ENCODE results near the gene GALNTL6.
"Not testable (repeated sequence)": the region's sequence is repeated elsewhere in the genome, so short reads cannot be mapped to it uniquely, and the experiment has no call there.

GALNTL6 gene

DNA sequence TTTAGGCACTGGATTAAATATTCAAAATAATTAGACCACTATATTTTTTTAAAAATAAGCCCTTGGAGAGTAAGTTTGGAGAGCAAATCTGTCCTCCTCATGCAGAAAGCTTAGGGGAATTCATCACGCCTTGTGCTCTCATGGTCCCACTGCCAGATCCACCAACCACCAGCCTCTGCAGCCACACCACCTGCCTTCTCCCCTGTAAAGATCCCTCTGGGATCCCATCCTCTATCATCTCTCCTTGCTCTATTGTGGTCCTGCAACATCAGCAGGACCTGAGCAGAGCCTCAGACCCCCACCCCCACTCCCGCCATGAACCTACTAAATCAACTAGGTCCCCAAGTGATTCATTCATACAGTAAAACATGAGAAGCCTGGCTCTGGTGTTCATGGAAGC lies 872.8 kb downstream of the GALNTL6 start:
- DNase-seq, result no peak

DNA sequence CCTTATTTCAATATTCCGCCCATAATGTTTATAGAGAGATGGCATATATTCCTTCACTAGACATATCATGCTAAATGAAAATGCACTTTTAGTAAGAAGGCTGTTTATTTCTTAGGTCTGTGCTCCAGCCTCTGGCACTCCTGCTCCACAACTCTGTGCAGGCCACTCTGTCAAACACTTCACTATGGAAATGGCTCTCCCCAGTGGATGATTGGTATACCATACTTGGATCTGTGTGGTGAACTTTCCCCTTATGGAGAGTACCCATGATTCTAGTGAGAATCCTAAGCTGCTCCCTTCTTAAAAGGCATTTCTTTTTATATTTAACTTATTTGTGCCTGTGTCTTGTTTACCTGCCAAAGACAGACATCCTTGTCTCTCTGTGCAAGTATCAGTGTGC lies 875.3 kb downstream of the GALNTL6 start:
- DNase-seq, result no peak

DNA sequence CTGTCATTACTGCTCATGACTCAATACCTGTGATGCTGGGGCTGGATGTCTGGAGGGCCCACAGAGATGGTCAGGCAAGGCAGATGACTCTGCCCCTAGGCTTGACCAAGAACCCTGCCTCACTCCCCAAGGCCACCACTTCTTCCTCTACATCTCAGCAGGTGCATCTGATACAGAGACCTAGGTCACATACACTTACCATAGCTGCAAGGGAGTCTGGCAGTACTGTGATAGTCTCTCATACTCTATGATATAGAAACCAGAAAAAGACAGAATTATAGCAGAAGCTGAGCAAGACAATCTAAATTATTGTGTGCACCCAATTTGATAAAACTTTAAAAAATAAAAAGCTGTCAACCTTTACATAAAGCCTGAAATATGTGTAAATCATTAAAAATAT lies 878.3 kb downstream of the GALNTL6 start:
- DNase-seq, result no peak

DNA sequence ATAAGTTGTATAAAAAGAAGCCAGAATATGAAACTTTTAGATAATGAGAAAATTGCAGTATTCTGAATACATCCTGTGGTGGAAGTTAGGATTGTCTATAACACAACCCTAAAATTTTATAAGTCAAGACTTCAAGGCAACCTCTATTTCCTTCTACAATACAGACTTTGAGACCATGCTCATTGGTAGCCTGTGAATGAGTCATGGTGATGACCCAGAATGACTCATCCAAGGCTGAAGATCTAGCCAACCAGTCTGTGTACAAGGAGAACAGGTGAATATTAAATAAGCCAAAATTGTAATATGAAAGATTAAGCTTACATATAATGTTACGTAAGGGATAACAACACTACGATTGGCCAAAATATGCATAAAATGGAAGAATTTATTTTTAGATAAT lies 879.5 kb downstream of the GALNTL6 start:
- no peak for DNase-seq

DNA sequence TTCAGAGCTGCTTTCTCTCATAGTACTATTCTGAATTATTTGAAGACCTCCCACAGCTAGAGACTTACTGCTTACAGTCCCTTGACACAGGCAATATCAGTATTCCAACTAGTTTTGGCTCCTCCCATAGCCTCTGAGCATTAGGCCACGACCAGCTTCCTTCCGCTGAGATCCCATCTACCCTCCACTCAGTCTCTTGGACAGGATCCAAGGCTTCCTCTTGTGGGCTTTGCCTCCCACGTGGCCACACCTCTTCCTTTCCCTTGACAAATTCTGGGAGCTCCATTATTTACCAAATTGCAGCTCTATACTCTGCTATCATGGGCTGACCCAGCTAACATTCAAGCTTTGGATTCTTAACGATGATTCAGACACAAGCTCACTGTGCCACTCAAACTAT lies 885.1 kb downstream of the GALNTL6 start:
- DNase-seq, result no peak

DNA sequence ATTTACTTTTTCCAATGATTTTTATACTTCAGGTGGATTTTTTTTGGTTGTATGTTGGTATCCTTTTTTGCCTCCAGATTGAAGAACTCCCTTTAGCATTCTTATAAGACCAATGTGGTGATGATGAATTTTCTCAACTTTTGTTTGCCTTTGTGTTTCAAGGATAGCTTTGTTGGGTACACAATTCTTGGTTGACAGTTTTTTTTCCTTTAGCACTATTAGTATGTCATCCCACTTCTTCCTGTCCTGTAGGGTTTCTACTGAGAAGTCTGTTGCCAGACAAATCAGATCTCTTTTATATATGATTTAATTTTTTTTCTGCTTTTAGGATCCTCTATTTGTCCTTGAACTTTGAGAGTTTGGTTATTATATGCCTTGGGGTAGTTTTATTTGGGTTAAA lies 892.4 kb downstream of the GALNTL6 start:
- DNase-seq, result no peak

DNA sequence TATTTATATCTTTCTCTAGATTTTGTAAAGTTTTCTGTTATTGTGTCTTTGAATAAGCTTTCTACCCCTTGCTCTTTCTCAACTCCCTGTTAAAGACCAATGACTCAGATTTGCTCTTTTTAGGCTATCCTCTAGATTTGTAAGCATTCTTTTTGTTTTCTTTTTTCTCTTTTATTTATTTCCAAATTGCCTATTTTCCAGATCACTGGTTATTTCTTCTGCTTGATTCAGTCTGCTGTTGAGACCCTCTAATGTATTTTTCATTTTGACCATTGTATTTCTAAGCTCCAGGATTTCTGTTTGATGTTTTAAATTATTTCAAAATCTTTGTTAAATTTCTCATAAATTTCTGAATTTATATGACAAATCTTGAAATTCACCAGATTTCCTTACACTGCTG lies 892.8 kb downstream of the GALNTL6 start:
- no peak for DNase-seq

DNA sequence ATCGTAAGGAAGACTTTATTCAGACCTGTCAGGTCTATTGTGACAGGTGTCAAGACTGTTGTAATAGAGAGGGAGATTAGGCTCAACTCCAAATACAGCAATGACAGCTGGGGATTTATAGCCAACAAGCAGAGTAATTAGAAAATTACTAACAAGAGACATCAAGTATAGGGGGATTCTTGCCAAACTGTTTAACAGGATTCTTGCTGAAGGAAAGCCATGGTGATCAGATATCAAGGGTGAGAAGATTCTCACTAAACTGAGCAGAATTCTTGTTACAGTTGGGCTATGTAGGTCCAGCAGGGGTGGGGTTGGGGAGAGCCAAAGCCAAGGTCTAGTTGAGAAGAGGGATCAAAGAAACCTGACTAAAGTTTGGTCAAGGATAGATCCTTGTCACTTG lies 894.4 kb downstream of the GALNTL6 start:
- DNase-seq, result no peak

DNA sequence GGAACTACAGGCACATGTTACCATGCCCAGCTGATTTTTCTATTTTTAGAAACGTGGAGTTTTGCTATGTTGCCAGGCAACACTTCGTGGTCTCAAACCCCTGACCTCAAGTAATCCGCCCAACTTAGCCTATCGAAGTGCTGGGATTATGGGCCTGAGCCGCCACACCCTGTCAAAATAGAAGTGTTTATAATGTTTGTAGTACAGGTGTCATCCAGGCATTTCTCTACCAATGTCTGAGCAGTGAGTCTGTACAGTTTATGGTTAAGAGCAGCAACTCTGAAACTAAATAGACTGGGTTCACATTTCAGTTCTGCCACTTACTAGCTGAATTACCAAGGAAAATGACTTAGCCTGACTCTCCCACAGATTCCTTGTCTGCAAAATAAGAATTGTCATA lies 895.0 kb downstream of the GALNTL6 start:
- no peak for DNase-seq

DNA sequence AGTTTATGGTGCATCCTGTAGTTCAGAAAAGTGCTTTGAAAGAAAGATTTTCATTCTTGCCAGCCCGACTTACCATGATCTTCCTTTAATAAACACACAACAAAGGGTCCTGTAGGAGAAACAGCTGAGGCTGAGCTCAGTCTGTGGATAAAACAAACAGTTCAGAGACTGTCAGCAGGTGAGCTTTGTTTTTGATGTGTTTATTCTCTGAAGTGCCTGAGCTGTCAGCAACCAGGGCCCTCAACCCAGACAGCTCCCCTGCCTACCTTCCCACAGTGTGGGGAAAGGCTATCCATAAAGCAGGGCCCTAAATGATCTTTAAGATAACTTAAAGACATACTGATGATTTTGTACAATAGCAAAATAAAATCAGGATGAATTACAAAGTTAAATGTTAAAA lies 896.2 kb downstream of the GALNTL6 start:
- no peak for DNase-seq

DNA sequence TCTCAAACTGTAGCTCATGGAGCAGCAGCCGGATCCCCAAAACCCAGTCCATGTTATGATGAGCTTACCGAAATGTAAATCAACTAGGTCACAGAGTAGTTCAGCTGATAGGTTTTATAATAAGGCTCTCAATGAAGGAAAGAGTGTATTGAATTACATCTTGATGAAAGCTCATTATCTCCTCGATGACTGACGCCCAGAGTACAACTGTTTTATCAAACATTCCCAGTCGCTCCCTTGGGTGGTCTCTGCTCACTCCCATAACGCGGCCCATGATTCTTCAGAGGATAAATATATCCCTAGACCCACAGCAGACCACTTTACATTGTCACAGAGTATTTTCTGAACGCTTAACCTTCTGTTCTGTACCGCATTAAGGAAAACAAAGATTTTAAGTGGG lies 903.1 kb downstream of the GALNTL6 start:
- DNase-seq, result no peak

DNA sequence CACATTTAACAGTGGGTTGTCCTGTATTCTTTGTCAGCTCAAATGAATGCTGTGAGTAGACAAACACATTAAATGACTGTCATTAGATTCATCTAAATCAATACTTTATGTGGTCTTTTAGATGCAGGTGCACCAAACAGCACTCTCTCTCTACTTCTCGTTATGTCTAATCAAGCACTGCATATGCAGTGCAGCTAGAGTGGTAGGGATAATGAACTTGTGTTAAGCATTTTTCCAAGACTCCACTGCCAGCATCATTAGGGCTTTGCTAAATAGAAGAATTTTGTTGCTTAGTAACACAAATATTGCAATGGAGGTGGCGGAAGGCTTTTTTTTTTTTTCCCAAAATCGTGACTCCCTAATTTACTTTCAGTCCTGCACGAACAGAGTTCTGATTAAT lies 908.5 kb downstream of the GALNTL6 start:
- DNase-seq, result no peak

DNA sequence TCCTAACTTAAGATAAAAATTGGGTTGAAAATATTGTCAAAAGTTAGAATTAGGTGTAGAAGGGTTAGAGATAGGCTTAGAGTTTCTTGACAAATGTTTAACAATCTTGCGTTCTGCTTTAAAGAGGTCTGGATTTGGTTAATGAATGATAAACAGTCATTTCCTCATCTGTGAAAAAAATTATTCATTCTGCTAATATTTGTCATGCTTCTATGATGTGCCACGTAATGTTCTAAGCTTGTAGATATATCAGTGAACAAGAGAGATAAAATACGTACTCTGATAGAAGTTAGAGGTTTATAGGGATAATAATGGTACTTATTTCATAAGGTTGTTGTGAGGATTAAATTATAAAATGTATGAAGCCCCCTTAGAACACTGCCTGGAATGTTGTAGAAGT lies 912.4 kb downstream of the GALNTL6 start:
- DNase-seq, result no peak

DNA sequence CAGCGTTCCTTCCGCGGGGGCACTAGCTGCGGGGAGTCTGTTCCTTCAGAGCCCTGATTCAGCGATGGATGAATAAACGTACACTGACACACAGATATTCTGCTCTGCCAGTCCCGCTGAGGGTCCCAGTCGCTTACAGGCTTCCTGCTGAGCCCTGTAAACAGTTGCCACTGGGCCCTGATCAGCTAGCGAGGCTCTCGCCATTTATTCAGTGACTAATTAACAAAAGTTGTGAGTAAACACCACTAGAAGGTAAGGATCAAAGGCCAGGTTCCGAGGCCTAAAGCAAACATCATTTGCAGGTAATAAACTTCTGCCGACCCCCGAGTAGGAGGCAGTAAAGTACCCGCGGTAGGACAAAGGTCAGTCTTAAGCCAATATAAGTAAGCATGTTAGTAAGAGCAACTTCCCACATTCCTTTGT lies 912.8 kb downstream of the GALNTL6 start:
- no peak for DNase-seq

DNA sequence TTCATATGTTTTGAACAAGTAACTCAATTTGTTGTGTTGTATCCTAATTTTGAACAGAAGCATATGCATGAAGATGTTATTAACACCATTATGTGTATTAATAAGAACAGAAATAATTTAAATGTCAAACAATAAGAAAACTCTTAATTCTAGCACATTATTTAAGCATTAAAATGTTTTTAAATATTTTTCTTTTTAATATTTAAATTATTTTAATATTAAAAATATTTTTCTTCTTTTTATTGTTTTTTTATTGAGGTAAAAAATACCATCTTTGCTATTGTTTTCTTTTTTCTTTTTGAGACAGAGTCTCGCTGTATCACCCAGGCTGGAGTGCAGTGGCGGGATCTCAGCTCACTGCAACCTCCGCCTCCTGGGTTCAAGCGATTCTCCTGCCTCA lies 914.4 kb downstream of the GALNTL6 start:
- DNase-seq, result no peak

DNA sequence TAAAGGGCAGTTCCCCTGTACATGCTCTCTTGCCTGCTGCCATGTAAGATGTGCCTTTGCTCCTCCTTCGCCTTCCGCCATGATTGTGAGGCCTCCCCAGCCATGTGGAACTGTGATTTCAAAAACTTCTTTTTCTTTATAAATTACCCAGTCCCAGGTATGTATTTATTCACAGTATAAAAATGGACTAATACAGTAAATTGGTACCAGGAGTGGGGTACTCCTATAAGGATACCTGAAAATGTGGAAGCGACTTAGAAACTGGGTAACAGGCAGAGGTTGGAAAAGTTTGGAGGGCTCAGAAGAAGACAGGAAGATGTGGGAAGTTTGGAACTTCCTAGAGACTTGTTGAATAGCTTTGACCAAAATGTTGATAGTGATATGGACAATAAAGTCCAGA lies 920.4 kb downstream of the GALNTL6 start:
- DNase-seq, result not testable (repeated sequence)

DNA sequence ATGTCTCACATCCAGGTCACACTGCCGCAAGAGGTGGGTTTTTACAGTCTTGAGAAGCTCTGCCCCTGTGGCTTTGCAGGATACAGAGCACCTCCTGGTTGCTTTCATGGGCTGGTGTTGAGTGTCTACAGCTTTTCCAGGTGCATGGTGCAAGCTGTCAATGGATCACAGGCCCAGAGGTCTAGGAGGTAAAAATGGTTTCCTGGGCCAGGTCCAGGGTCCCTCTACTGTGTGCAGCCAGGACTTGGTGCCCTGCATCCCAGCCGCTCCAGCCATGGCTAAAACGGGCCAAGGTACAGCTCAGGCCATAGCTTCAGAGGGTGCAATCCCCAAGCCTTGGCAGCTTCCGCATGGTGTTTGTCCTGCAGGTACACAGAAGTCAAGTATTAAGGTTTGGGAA lies 921.4 kb downstream of the GALNTL6 start:
- DNase-seq, result no peak

DNA sequence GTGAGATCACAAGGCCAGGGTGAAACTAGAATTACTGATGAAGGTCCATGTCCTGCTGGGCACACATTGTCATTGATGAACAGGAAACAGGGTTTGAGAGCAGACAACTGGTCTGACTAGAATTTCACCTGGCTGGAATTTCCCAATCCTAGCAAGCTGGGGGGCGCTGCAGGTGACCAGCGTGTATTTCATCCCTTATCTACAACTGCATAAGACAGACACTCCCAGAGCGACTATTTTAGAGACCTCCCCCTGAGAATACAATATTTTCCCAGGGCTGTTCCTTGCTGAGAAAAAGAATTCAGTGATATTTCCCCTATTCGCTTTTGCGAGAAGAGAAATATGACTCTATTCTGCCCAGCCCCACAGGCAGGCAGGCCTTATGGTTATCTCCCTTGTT lies 922.8 kb downstream of the GALNTL6 start:
- no peak for DNase-seq

DNA sequence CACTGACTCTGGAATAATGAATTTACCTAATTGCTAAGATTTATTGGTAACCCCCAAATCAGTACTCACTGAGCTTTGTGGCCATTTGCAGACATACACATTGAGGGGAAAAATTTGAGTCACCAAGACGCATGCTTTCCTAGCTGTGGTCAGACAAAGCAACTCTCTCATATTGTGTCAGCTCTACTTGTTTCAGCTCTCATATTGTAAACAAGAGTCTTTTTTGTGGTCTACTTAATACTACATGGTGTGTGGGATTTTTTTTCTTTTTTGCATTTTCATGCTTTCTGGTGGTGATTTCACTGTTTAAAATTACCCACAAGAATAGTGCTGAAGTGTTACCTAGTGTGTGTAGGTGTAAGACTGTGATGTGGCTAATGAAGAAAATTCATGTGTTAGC lies 927.2 kb downstream of the GALNTL6 start:
- no peak for DNase-seq

DNA sequence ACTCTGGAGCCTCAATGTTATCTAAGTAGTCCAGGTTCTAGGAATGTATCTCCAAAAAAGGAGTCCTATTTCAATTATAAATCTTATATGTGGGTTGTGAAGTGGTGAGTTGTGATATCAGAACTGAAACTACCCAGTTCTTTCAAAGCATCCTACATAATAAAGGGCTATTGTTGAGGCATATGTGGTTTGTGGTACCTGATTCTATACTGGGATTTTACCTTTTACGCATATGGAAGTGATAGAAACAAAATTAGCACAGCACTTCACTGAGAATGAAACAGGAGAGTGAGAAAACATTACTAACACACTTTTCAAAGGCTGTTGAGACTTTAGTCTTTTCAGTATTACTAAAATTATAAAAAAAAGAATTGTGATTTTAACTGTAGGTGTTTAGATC lies 937.7 kb downstream of the GALNTL6 start:
- no peak for DNase-seq

DNA sequence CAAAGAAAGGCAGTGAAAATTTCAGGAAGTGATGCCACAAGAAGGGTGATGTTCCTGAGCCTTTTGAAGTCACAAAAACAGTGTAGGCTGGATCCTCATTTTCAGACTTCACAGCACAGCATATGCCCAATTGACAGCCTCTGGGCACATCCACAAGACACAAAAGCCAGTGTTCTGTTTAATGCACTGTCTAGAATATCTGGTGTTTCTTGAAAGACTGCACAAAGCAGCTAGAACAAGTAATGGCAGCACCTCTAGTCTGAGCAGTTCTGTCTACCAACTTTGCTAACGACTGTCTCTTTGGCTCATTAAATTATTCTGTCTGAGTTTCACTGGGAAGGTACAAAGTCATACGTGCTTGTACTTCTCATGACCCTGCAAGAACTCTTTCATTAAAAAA lies 938.3 kb downstream of the GALNTL6 start:
- no peak for DNase-seq

DNA sequence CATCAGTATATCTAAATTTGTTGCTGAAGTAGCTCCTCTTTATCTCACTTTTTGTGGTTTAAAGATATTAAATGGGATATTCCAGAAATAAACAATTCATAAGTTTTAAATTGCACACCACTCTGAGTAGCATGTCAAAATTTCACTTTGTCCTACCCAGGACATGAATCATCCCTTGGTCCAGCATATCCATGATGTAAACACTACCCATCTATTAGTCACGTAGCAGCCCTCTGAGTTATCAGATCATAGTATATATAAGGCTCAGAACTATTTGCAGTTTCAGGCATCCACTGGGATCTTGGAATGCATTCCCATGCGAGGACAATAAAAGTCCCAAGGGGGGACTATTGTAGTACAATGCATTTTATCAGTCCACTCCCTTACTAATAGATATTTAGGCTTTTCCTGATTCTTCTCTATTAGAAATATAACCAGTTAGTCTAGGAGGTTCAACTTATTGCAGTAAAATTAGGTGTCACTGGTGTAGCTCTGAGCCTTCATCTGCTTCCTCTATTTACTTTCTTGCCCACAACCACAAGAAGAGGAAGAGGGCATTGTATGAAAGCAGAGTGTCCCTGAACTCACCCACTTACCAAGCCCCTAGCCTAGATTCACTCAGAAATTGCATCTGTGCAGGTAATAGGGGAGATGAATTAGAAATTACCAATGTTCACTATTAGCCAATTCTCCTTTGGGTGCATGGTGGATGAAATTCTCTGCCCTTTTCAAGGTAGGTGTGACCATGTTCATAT lies 945.6 kb downstream of the GALNTL6 start:
- no peak for DNase-seq

DNA sequence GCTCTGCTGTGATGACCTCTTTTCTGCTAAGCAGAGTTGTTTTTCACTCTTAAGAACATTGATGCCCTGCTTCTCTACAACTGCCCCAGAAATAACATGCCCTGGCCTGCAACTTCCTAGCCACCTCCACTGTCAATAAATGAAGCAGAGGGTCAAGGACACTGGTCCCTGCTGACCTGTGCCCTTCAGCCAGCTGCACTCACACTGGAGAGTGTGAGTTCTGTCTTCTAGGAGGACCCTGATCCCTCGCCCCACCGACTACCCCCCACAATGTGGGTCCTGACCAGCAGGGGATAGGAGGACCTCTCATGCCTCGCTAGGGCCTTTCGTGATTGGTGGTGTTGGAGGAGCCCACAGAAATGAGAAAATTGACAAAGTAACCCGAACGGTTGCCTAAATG lies 947.3 kb downstream of the GALNTL6 start:
- DNase-seq, result no peak

DNA sequence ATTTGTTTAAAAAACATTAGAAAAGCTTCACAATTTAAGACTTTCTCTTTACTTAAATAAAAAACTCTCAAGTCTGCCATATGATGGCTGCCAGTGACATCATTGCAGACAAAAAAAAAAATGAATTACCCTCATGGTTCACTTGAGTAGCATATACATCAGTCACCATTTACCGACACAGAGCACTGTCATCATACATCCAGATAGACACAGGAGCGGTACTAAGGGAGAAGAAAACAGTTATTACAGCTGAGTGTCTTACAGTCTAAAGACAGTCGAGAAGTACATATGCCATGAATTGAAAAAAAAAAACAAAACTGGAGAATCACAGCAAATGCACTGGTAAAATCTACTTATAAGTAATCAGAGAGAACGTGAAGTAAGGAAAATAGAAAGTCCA lies 949.7 kb downstream of the GALNTL6 start:
- DNase-seq, result no peak

DNA sequence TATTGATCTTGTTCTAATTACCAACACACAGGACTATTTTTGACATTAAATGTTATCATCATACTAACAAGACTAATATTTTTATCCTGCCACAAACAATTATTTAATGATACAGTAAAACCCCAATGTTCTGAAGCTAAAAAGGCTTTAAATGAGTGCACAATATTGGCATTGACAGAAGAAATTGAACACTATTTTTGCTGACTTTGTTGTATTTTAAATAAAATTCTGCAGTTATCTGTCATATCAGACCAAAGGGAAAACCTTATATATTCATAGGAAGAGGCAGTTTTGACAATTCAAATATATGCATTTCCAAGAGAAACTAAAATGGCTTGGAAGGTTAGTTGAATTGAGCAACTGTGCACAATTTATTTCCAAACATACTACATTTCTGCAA lies 957.6 kb downstream of the GALNTL6 start:
- no peak for DNase-seq

DNA sequence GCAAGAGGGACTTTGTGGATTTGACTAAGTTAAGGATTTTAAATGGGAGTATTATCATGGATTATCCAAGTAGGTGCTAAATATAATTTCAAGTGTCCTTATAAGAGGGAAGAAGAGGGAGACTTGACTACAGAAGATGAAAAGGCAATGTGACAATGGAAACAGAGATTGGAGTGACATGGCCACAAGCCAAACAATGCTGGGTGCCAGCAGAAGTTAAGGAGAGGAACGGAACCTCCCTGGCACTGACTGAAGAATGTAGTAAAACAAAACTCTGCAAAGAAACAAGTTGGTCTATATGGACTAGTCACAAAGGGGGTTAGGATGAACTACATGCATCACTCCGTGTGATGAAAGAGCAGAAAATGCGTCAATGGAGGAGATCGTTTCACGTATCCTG lies 959.6 kb downstream of the GALNTL6 start:
- no peak for DNase-seq
